AG10803 (cell line): ENCODE measurements around the gene CSTB.
"Not testable (repeated sequence)": the region's sequence is repeated elsewhere in the genome, so short reads cannot be mapped to it uniquely, and the experiment has no call there.

Experiments used
- DNase-seq: peaks from one replicate; pipeline ENCODE4 v3.0.0; 2010; ENCODE audit warnings: low read depth
- H3K4me3 ChIP-seq: 2 replicates; pipeline ENCODE4 v1.5.1; 2011; ENCODE audit warnings: mild to moderate bottlenecking, low read length, control low read depth
- TF ChIP-seq, protein P1 (sequence below): conservative IDR thresholded peaks from 2 replicates; pipeline ENCODE4 v1.5.1; 2011; ENCODE audit warnings: mild to moderate bottlenecking, low read length, control low read depth, inconsistent platforms

The CSTB gene, protein sequence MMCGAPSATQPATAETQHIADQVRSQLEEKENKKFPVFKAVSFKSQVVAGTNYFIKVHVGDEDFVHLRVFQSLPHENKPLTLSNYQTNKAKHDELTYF

DNA sequence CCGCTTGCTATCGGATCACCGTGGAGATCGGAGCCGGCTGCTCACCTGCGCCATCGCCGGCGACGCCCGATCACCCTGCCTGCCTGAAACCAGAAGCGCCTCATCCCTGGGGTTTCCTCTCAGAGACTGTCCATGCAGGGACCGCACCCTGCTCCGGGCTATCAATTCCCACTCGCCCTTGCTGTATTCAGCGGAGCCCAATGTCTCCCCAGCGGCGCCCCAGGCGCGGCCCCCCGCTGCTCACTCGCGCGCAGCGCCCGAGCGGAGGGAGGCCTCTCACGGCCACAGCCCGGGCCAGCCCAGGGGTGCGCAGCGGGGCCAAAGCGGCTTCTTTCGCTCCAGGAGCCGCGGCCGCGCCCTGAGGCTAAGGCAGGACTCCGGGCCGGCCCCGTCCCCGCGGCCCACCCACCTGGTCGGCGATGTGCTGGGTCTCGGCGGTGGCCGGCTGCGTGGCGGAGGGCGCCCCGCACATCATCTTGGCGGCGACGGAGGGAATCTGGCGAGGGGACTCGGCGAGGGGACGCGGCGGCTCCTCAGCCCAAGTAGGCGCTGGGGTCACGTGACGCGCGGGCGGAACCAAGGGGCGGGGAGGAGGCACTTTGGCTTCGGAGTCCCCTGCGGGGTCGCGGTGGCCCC is at the start of gene CSTB:
CSTB (minus strand) TSS at position 514 of the 636 bp plus-strand sequence; CDS start at position 475, 39 bp downstream.
- peak; percentile 62 for DNase-seq
- H3K4me3 ChIP-seq, result peak within 1 kb of the TSS; percentile 83
- TF ChIP-seq, protein P1, sequence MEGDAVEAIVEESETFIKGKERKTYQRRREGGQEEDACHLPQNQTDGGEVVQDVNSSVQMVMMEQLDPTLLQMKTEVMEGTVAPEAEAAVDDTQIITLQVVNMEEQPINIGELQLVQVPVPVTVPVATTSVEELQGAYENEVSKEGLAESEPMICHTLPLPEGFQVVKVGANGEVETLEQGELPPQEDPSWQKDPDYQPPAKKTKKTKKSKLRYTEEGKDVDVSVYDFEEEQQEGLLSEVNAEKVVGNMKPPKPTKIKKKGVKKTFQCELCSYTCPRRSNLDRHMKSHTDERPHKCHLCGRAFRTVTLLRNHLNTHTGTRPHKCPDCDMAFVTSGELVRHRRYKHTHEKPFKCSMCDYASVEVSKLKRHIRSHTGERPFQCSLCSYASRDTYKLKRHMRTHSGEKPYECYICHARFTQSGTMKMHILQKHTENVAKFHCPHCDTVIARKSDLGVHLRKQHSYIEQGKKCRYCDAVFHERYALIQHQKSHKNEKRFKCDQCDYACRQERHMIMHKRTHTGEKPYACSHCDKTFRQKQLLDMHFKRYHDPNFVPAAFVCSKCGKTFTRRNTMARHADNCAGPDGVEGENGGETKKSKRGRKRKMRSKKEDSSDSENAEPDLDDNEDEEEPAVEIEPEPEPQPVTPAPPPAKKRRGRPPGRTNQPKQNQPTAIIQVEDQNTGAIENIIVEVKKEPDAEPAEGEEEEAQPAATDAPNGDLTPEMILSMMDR, result no peak

DNA sequence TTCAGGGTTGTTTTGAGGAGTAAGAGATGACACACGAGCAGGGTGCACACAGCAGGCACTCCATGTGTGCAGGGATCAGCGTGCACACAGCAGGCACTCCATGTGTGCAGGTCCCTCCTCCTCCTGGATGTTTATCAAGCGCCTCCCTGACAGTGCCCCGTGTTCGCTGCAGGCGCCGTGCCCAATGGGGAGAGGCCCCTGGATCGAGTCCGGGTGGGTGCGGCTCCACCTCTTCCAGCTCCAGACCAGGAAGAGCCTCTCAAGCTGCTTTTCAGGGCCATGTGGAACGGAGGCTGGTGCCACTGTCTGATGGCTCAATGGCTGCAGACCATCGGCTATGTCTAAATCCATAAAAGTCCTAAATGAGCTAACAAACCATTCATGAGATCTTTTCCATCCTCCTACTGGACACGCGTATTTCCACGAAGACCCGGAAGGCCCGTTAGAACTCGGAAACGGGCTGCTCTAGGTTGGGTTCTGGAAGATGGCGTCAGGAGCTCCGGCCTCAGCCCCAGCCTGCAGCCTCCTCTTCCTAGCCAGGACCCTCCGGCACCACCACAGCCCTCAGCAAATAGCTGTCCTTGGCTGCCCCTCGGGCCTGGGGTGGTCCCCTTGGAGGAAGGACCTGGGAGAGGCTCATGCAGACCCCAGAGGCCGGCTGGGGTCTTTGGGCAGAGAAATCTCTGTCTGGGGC is 49.3 kb upstream of the CSTB start:
- H3K4me3 ChIP-seq, result no peak overlapping the region
- TF ChIP-seq, protein P1, result no peak
- DNase-seq, result no peak

DNA sequence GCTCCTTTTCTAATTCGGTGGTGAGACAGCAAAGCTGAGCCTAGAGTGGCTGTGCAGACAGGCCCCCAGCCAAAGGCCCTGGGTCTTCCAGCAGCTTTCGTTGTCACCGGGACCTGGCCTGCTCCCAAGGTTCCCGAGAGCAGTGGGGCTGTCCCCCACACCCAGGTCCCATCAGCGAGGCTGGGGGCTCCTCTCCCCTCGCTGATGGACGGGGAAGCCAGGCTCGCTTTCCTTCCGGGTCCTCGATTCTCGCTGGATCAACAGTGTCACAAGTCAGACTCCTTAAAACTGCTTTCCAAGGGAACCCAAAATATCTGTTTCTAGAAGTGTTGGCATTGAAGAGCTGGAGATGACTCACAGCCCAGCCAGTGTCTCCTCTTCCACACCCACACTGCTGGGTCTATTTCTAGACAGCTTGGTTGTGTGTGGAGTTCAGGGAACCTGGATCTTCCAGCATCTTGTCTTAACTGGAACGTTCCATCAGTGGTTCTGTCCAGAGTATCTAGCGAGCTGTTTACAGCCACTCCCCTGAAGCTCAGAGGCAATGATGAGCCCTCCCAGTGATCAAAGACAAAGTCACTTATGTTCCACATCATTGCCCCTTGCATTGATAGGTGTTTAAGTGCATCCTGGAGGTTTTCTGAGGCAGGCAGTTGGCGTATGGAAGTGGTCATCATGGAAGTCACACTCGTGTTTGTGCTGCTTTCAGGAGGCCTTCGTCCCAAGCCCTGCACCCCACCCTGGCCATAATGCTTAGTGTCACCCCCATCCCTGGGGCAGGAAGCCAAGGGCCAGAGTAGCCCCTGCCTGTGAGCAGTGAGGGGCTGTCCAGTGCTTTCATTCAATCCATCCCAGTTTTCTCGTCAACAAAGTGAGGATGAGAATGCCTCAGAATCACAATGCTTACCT is 48.5 kb upstream of the CSTB start:
- TF ChIP-seq, protein P1, result no peak
- DNase-seq, result peak; percentile 58
- H3K4me3 ChIP-seq, result no peak overlapping the region

DNA sequence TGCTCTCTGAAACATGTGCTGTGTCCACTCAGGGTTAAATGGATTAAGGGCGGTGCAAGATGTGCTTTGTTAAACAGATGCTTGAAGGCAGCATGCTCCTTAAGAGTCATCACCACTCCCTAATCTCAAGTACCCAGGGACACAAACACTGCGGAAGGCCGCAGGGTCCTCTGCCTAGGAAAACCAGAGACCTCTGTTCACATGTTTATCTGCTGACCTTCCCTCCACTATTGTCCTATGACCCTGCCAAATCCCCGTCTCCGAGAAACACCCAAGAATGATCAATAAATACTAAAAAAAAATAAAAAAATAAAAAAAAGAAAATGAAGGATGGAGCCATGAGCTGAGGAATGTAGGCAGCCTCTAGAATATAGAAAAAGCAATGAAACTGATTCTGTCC is 46.6 kb upstream of the CSTB start:
- H3K4me3 ChIP-seq, DNase-seq: not testable (repeated sequence)

DNA sequence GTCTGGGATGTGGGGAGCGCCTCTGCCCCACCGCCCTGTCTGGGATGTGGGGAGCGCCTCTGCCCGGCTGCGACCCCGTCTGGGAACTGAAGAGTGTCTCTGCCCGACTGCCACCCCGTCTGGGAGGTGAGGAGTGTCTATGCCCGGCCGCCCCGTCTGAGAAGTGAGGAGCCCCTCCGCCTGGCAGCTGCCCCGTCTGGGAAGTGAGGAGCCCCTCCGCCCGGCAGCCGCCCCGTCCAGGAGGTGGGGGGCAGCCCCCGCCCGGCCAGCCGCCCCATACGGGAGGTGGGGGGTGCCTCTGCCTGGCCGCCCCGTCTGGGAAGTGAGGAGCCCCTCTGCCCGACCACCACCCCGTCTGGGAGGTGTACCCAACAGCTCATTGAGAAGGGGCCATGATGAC is 46.1 kb upstream of the CSTB start:
- not testable (repeated sequence) for H3K4me3 ChIP-seq

DNA sequence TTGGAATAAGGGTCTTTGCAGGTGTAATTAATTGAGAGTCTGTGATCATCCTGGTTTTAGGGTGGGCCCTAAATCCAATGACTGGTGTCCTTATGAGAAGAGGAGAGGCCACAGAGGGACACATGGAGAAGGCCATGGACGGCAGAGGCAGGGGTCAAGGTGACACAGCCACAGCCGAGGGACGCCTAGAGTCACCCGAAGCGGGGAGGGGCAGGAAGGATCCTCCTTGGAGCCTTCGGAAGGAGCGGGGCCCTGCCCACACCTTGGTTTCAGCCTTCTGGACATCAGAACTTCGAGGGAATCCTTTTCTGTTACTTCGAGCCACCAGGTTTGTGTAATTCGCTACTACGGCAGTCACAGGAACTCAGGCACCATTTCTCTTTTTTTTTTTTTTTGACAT is 44.4 kb upstream of the CSTB start:
- H3K4me3 ChIP-seq, result no peak overlapping the region
- TF ChIP-seq, protein P1, result no peak
- no peak for DNase-seq

More for the DNA sequence above, 46.1 kb upstream of the CSTB start:
- DNase-seq, result not testable (repeated sequence)

DNA sequence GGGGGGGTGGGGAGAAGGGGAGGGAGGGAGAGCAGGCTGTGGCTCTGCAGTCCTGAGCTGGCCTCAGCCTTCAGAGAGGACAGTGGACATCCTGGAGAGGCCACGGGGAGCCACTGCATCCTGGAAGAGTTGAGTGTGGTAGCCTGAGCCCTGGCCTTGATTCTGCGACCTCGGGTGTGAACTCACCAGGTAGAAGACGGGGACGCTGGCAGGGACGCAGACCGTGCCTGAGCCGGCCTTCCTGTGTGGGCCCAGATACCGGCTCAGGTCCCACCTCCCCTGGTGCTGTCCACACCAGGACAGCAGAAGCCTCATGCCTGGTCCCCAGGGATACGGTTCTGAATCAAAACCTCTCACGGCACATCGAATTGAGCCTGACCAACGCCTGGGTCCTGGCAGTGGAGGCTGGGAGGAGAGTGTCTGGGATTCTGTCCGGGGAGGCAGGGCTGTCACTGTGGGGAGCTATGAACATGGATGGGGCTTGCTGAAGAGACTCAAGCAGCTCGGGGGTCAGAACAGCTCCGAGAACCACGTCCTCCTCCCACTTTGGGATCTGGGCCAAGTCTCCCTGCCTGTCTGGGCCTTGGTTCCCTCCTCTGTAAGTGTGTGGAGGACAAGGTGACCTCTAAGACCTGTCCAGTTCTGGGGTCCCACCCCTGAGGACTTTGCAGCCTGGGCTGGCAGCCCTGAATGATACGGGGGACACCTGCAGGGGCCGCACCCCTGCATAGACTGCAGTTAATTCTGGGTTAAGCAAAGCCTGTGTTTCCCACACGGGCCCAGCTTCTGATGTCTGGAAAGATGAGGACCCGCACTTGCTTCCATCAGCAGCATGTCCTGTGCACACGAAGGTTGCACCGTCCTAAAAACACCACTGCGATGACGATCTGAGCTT is 43.6 kb upstream of the CSTB start:
- no peak for DNase-seq
- no peak overlapping the region for H3K4me3 ChIP-seq
- TF ChIP-seq, protein P1, result no peak
